ENCODE results near the gene CABLES1. TPM values are rescaled to one million over a fixed set of nuclear protein-coding genes. Genes with fewer than 3 reads are reported as not detected.

The CABLES1 gene
- total and polyA plus RNA-seq, 2 of the 4 experiments (the other 2 are of a cell fraction) = 4.7 to 5.7 TPM

GRCh38 chr18:23281626-23282436, 146.5 kb downstream of the CABLES1 start:
- Histone ChIP-seq H2AK9ac (replicated peaks; ENCODE audit: low read depth, low read length, poor library complexity) (no peak overlapping the region), H3K18ac (ENCODE audit: low read depth, low read length) (no peak overlapping the region), H3K36me3 (ENCODE audit: control insufficient read depth, insufficient read depth, low read length) (no peaks in the 10 kb centered on the region), H2BK15ac (ENCODE audit: low read depth, low read length) (no peak overlapping the region), H2BK5ac (ENCODE audit: low read depth, low read length, poor library complexity, severe bottlenecking) (no peak overlapping the region), H3K79me1 (ENCODE audit: low read depth in 1 of 2, low read length in 2 of 2) (no peaks in the 10 kb centered on the region), H4K91ac (ENCODE audit: insufficient read depth, low read depth, low read length) (no peak overlapping the region), H4K8ac (ENCODE audit: low read depth in 2 of 2, low read length in 2 of 2) (0 out of 4 replicates have a peak overlapping the region, but pooled peaks of 1 of the 2 experiments have one; percentile 5), H3K9me3 (ENCODE audit: control insufficient read depth, insufficient read depth, low read length) (peaks cover 8% of the 10 kb centered on the region), H4K5ac (ENCODE audit: low read depth, low read length) (no peak overlapping the region), H3K9me1 (ENCODE audit: insufficient read depth, low read length) (0 out of 2 replicates have a peak, but pooled peaks cover 10% of the 10 kb centered on the region), H3K4ac (ENCODE audit: low read depth, low read length) (peak overlapping the region; percentile 48), H2AK5ac (ENCODE audit: low read depth, low read length) (no peak overlapping the region), H3K23ac (ENCODE audit: low read depth, low read length) (no peak overlapping the region), H2BK20ac (ENCODE audit: low read depth, low read length) (no peak overlapping the region), H3K14ac (replicated peaks; ENCODE audit: low read depth, low read length) (peak overlapping the region; percentile 56), H4K20me1 (ENCODE audit: insufficient read depth, low read length) (no peaks in the 10 kb centered on the region), H2AFZ (replicated peaks; ENCODE audit: low read length, poor library complexity) (peak overlapping the region; percentile 61), H2BK120ac (ENCODE audit: low read depth, low read length) (no peak overlapping the region), H3K4me3 (ENCODE audit: insufficient read depth, low read depth, low read length) (no peak overlapping the region), H3K4me1 (ENCODE audit: control insufficient read depth, insufficient read depth, low read length) (peaks cover 10% of the 10 kb centered on the region), H3K56ac (ENCODE audit: extremely low read depth, insufficient read depth, low read length) (no peak overlapping the region), H3K27ac (ENCODE audit: insufficient read depth, low read length) (no peak overlapping the region), H3K4me2 (ENCODE audit: low read depth, low read length) (no peak overlapping the region), H3K9ac (ENCODE audit: low read depth, low read length) (no peak overlapping the region), H3K27me3 (ENCODE audit: control insufficient read depth, insufficient read depth, low read length) (no peaks in the 10 kb centered on the region)
- WGBS, 2 experiments (ENCODE audit: extremely low coverage in 2 of 2, insufficient read length in 1 of 2) = 75% methylated on average over 8 of the region's 14 CpGs; no CpG with 5 or more reads in 1 of the 2 experiments
- CTCF ChIA-PET = interaction anchor here (0.8 kb wide), 1 partner anchor 54 kb away, joined by 3 read pairs; no protein-coding TSS in a partner anchor
- ATAC-seq (ENCODE audit: low read depth) (no peak), DNase-seq (no peak)
- no TSS peak for BruUV-seq (replicated peaks)
- dilution Hi-C loops (cut with HindIII; ENCODE audit: low sequenced_read_pairs, unreplicated experiment) (no loop called here), in situ Hi-C loops (cut with MboI; ENCODE audit: low sequenced_read_pairs) (no loop called here), intact Hi-C loops (cut with micrococcal nuclease) (no loop called here)
- TF ChIP-seq CHD1 (IDR thresholded peaks at IDR 0.05; ENCODE audit: low read depth, low read length) = no peak
- TF ChIP-seq SMC3 (IDR thresholded peaks at IDR 0.05; ENCODE audit: low read depth, low read length) = no peak
- no peak for TF ChIP-seq CTCF (conservative IDR thresholded peaks at IDR 0.05; ENCODE audit: low read depth, low read length)
- TF ChIP-seq RCOR1 (IDR thresholded peaks at IDR 0.05; ENCODE audit: insufficient replicate concordance, low read length) = no peak
- no peak for TF ChIP-seq FOS (IDR thresholded peaks at IDR 0.05; ENCODE audit: low read depth, low read length)
- TF ChIP-seq MAFK (IDR thresholded peaks at IDR 0.05; ENCODE audit: low read depth, low read length) = no peak
- TF ChIP-seq POLR2A (IDR thresholded peaks at IDR 0.05; ENCODE audit: low read depth, low read length) = no peak
- TF ChIP-seq RAD21 (IDR thresholded peaks at IDR 0.05; ENCODE audit: low read length) = no peak
- TF ChIP-seq RFX5 (IDR thresholded peaks at IDR 0.05; ENCODE audit: low read depth, low read length) = no peak
- no peak for TF ChIP-seq USF2 (IDR thresholded peaks at IDR 0.05; ENCODE audit: low read depth, low read length)
- TF ChIP-seq BHLHE40 (IDR thresholded peaks at IDR 0.05; ENCODE audit: low read depth, low read length) = no peak
- POLR2A ChIA-PET (ENCODE audit: unreplicated experiment) = no interaction called here
